Esophagus squamous epithelium (tissue), 4 donors: Measurements from ENCODE around the gene NCAM1.

Experiments used
- CTCF ChIP-seq, 6 experiments: fragments of 450-650 bp in 4 of 6; fragments of 200-600 bp in 2 of 6; sonication (generic) in 2 of 6; IDR thresholded peaks; one replicate each; pipeline ENCODE4 v1.5.1; 2016 to 2019; ENCODE audit warnings: antibody characterized with exemption in 6 of 6, mild to moderate bottlenecking in 4 of 6, moderate library complexity in 4 of 6
- POLR2A ChIP-seq, 4 donors: fragments of 450-650 bp; IDR thresholded peaks; one replicate each; pipeline ENCODE4 v1.6.1; 2017; ENCODE audit warnings: antibody characterized with exemption in 4 of 4, mild to moderate bottlenecking in 4 of 4, moderate library complexity in 3 of 4

- TF ChIP-seq CTCF (IDR thresholded peaks at IDR 0.05) (no peak), POLR2A (IDR thresholded peaks at IDR 0.05) (no peak)
These were observed 219.9 kb downstream of the NCAM1 start for GRCh38 chr11:113181094-113181493.
